Measurements from ENCODE around the gene CASKIN1.

GRCh38 chr16:2235234-2235651 is 38.8 kb upstream of the CASKIN1 start:
- TF ChIP-seq CTCF (IDR thresholded peaks at IDR 0.05; ENCODE audit: low read depth, low read length) (no peak), EZH2phosphoT487 (IDR thresholded peaks at IDR 0.05; ENCODE audit: low read depth) (no peak)

All from OCI-LY3 (cell line).